Stimulated activated memory B cell treated with anti-CD40 and anti-IgM and Interleukin-4, amounts not matched to agents 10 μg/mL and 1 μg/mL and 100 μg/mL, for 72 hours (primary cell): ENCODE results near the gene EIF3CL.
A peak's percentile ranks its signal among the peaks of the same experiment; 100 is the strongest.
"Not testable (repeated sequence)": the region's sequence is repeated elsewhere in the genome, so short reads cannot be mapped to it uniquely, and the experiment has no call there.

Experiments used
- ATAC-seq: fragments of 150-1000 bp; cut with Tn5 transposase; 2 replicates; pipeline ENCODE4 v1.10.0; 2021
- H3K27ac Mint-ChIP-seq: one replicate; pipeline ENCODE4 v1.8.0; 2022; ENCODE audit warnings: mild to moderate bottlenecking, mixed read lengths
- H3K27me3 Mint-ChIP-seq: one replicate; pipeline ENCODE4 v1.8.0; 2022; ENCODE audit warnings: mixed read lengths
- H3K36me3 Mint-ChIP-seq: one replicate; pipeline ENCODE4 v1.8.0; 2022; ENCODE audit warnings: mixed read lengths
- H3K4me1 Mint-ChIP-seq: one replicate; pipeline ENCODE4 v1.8.0; 2022; ENCODE audit warnings: mixed read lengths
- H3K4me3 Mint-ChIP-seq: one replicate; pipeline ENCODE4 v1.8.0; 2022; ENCODE audit warnings: mild to moderate bottlenecking, moderate library complexity, mixed read lengths
- H3K9me3 Mint-ChIP-seq: one replicate; pipeline ENCODE4 v1.8.0; 2022; ENCODE audit warnings: mixed read lengths

Gene EIF3CL

DNA sequence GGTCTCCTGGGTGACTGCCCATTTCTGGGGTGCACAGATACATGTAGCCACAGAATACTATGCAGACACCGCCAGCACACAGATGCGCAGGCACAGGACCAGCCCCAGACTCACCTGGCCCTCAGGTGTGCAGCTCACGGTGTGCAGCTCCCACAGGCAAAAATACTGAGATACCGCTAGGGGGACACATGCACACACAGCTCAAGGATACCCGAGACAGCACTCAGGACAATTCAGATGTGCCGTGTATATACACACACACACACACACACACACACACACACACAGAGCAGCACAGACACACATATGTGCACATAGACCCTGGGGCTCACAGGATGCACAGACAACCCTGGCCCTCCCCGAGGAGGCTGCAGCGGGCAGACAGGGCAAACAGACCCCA lies 28.5 kb downstream of the EIF3CL start:
- ATAC-seq, result peak; percentile 54
- not testable (repeated sequence) for H3K4me3 Mint-ChIP-seq, H3K9me3 Mint-ChIP-seq, H3K27me3 Mint-ChIP-seq, H3K36me3 Mint-ChIP-seq, H3K27ac Mint-ChIP-seq, H3K4me1 Mint-ChIP-seq

DNA sequence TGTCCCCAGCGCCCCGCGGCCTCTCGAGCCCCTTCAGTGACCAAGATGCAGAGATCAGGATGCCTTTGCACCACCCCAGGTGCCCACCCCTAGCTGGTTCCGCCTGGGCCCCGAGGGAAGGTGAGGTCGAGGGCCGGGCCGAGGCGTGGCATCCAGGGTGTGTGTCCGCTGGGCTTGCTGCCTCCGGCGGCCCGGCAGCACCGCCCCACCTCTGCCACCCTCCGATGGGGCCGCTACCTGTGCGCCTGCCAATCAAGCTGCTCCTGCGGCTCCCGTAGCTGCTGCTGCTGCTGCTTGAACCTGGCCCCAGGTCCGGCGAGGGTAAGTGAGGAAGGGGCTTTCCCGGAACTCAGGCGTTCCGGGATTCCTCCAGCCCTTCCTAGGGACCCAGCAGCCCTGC lies 29.4 kb downstream of the EIF3CL start:
- not testable (repeated sequence) for H3K27me3 Mint-ChIP-seq, H3K4me1 Mint-ChIP-seq, H3K27ac Mint-ChIP-seq, H3K9me3 Mint-ChIP-seq, ATAC-seq, H3K36me3 Mint-ChIP-seq, H3K4me3 Mint-ChIP-seq

- not testable (repeated sequence) for ATAC-seq, H3K36me3 Mint-ChIP-seq, H3K9me3 Mint-ChIP-seq, H3K4me3 Mint-ChIP-seq, H3K27me3 Mint-ChIP-seq, H3K27ac Mint-ChIP-seq, H3K4me1 Mint-ChIP-seq
These were observed 35.7 kb downstream of the EIF3CL start for GRCh38 chr16:28367926-28368325.

GRCh38 chr16:28364268-28365173 lies 39.1 kb downstream of the EIF3CL start:
- H3K27ac Mint-ChIP-seq, H3K4me1 Mint-ChIP-seq, H3K4me3 Mint-ChIP-seq, H3K9me3 Mint-ChIP-seq, H3K36me3 Mint-ChIP-seq, H3K27me3 Mint-ChIP-seq: not testable (repeated sequence)
- ATAC-seq, result peak; percentile 98

GRCh38 chr16:28363408-28363807 lies 40.2 kb downstream of the EIF3CL start, which contains the start of gene NPIPB6:
Gene NPIPB6, minus strand, starts transcription at chr16:28363508. Its CDS starts 686 bp downstream, at chr16:28362822.
- H3K4me1 Mint-ChIP-seq, ATAC-seq, H3K36me3 Mint-ChIP-seq, H3K27ac Mint-ChIP-seq, H3K9me3 Mint-ChIP-seq, H3K4me3 Mint-ChIP-seq, H3K27me3 Mint-ChIP-seq: not testable (repeated sequence)

- not testable (repeated sequence) for H3K27me3 Mint-ChIP-seq, H3K27ac Mint-ChIP-seq, H3K36me3 Mint-ChIP-seq, ATAC-seq, H3K4me1 Mint-ChIP-seq, H3K4me3 Mint-ChIP-seq, H3K9me3 Mint-ChIP-seq
These were observed 41.0 kb downstream of the EIF3CL start for GRCh38 chr16:28362600-28362999.

DNA sequence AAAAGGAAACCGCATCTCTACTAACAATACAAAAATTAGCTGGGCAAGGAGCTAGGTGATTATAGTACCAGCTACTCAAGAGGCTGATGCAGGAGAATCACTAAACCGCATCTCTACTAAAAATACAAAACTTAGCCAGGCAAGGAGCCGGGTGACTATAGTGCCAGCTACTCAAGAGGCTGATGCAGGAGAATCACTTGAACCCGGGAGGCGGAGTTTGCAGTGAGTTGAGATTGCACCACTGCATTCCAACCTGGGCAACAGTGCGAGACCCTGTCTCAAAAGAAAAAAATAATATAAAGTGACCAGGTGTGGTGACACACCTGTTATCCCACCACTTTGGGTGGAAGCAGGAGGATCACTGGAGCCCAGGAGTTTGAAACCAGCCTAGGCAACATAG lies 65.4 kb downstream of the EIF3CL start:
- H3K9me3 Mint-ChIP-seq, H3K4me3 Mint-ChIP-seq, H3K4me1 Mint-ChIP-seq, H3K36me3 Mint-ChIP-seq, ATAC-seq, H3K27ac Mint-ChIP-seq, H3K27me3 Mint-ChIP-seq: not testable (repeated sequence)

DNA sequence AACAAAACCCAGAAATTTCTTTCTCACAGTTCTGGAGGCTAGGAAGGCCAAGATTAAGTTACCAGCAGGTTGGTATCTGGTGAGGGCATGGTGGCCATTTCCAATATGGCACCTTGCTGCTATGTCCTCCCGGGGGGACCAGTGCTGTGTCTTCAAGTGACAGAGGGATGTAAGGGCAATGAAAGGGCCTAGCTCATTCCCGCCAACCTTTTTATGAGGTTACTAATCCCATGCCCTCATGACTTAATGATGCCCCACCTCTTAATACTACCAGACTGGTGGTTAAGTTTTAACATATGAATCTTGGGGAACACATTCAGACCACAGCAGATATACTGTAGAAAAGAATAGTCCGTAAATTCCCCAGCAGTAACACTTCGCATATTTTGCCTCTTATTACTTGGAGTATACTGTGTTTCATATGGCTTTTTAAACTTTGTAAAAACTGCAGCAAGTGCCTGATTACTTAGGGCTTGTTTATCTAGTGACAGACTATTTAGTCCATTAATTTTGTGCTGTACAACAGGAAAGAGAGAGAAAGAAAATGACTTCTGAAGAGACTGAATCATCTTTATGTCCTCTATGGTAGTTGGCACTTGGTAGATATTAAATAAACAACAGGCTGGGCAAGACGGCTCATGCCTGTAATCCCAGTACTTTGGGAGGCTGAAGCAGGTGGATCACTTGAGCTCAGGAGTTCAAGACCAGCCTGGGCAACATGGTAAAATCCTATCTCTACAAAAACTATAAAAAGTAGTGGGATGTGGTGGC lies 66.5 kb downstream of the EIF3CL start:
- not testable (repeated sequence) for H3K9me3 Mint-ChIP-seq, H3K36me3 Mint-ChIP-seq, H3K4me3 Mint-ChIP-seq

GRCh38 chr16:28335678-28336077 lies 68.0 kb downstream of the EIF3CL start:
- H3K27me3 Mint-ChIP-seq, H3K9me3 Mint-ChIP-seq, H3K4me3 Mint-ChIP-seq, ATAC-seq, H3K27ac Mint-ChIP-seq, H3K4me1 Mint-ChIP-seq, H3K36me3 Mint-ChIP-seq: not testable (repeated sequence)

More for the DNA sequence above, 66.5 kb downstream of the EIF3CL start:
- H3K27me3 Mint-ChIP-seq, ATAC-seq, H3K27ac Mint-ChIP-seq, H3K4me1 Mint-ChIP-seq: not testable (repeated sequence)

GRCh38 chr16:28332632-28333031 lies 71.0 kb downstream of the EIF3CL start:
- not testable (repeated sequence) for ATAC-seq, H3K27me3 Mint-ChIP-seq, H3K9me3 Mint-ChIP-seq, H3K4me3 Mint-ChIP-seq, H3K4me1 Mint-ChIP-seq, H3K27ac Mint-ChIP-seq, H3K36me3 Mint-ChIP-seq

DNA sequence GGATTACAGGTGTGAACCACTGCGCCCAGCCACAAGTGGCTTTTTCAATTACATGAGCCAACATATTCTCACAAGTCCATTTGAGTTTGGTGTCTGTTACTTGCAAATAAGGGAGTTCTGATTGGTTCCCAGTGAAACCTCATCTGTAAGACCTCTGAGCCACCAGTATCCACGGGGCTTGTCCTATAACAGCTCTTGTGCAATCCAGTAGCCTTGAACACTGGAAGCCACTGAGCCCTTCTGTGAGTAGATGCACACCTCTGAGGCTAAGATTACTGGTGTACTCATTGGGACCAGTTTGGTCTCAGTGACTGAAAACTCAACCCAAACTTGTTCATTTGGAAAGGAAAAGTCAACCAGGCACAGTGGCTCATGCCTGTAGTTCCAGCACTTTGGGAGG lies 72.7 kb downstream of the EIF3CL start:
- not testable (repeated sequence) for H3K36me3 Mint-ChIP-seq, H3K4me1 Mint-ChIP-seq, H3K4me3 Mint-ChIP-seq, H3K9me3 Mint-ChIP-seq, ATAC-seq, H3K27ac Mint-ChIP-seq, H3K27me3 Mint-ChIP-seq

GRCh38 chr16:28330232-28330631 lies 73.4 kb downstream of the EIF3CL start:
- H3K27me3 Mint-ChIP-seq, H3K36me3 Mint-ChIP-seq, H3K4me3 Mint-ChIP-seq, H3K4me1 Mint-ChIP-seq, H3K9me3 Mint-ChIP-seq, H3K27ac Mint-ChIP-seq: not testable (repeated sequence)
- peak; percentile 37 for ATAC-seq
